ENCODE results near the gene GTSE1.

GRCh38 chr22:46373921-46374662 lies 77.4 kb downstream of the GTSE1 start:
- TF ChIP-seq POLR2A (IDR thresholded peaks at IDR 0.05; ENCODE audit: low read depth, low read length) (no peak), POLR2AphosphoS5 (IDR thresholded peaks at IDR 0.05; ENCODE audit: low read depth, low read length) (no peak), TAF1 (IDR thresholded peaks at IDR 0.05; ENCODE audit: borderline replicate concordance, low read depth, low read length) (no peak)
